GOT3 (cell line): ENCODE results near the gene MTUS2.

Experiments used
- DNase-seq: peaks from one replicate; lab custom pipeline; 2025; ENCODE audit warnings: mixed read lengths; lab: John Stamatoyannopoulos, UW

MTUS2 gene

DNA sequence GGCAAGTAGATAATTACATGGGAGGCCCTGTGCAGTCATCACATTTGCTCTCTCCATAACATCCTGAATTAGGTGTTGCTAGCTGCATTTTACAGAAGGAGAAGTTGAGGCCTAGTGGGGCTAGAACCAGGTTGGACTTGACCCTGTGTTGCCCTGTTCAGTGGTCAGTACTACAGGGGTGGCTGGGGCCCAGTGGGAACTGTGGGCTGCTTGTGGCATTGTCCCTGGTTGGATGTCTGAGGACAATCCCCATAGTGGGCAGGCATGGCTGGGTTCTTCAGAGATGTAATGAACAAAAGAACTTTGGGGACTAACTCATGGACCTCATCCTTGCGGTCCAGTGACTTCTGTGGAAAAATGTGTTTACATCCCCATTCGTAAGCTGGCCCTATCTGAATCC lies 38.9 kb downstream of the MTUS2 start:
- DNase-seq = no peak

DNA sequence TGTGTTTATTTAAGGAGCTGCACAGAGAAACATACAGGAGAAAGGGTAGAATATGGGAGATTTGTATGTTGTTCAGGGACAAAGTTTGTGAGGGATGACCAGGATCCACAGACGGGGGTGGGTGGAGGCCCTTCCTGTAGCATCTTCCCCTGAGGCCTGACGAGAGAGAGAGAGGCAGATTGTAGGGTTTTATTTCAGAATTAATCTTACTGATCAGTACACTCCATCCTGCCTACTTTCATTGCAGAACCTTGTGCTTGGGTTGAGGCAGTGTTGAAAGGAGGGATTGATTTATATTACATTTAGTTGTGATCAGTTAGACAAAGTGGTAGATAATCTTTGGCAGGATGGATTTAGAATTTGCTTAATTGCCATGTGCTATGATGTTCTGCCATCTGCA lies 39.6 kb downstream of the MTUS2 start:
- DNase-seq = no peak

DNA sequence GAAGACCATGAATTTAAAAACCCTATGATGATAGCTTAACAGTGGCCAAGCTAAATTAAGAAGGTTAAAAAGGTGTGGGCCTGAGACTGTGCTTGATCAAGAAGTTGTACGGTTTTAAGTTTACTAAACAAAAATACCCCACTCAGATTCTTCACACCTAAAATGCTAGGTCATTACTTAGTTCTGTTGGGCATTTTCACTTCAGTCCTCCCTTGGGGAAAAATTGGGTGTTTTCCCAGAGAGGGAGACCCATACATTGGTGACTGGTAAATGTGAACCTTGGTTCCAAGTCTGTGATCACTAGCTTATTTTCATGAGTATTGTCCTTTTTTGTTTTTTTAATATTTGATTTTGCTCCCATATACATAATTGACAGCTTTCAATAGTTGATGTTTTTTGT lies 44.4 kb downstream of the MTUS2 start:
- DNase-seq = no peak

DNA sequence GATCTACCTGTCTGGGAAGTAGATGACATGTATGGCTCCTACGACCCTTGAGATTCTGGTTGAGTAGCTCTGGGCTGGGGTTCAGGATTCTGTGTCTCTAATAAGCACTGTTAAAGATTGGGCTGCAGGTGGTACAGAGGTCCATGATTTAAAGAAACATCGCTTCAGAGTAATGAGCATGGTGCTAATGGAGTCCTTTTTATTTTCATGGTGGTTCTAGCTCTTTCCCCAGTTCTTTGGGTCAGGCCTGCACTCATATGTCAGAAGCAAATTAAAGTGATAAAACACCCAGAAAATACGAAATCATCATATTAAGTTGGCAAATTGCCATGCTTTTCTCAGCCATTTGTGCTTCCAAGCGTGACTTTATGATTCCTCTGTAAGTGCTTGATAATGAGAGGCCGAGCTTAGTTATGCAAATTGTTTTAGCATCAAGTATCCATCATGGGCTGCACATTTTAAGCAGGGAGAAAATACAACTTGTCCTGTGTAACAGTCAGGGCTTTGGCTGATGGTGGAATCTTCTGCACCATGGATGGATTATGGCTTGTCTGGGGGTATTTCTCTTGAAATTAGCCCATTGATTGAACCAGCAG lies 45.1 kb downstream of the MTUS2 start:
- DNase-seq = no peak

DNA sequence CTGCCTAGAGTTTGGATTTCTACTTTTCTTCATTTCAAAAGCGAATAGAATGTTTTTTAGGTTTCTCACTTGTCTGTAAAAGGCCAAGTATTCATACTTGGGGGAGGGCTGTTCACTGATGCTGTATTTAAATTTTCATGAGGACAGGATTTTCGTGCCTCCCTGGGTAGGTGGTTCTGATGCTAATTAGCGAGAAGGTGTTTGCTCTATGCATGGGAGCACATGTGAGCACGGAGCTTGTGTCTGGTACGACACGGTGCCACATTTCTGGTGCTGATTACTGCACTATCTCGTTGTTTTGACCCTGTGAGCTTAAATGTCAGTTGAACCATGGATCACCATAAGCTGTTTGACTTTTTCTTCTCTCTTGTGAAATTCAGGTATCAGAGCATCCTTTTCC lies 45.8 kb downstream of the MTUS2 start:
- DNase-seq = no peak

DNA sequence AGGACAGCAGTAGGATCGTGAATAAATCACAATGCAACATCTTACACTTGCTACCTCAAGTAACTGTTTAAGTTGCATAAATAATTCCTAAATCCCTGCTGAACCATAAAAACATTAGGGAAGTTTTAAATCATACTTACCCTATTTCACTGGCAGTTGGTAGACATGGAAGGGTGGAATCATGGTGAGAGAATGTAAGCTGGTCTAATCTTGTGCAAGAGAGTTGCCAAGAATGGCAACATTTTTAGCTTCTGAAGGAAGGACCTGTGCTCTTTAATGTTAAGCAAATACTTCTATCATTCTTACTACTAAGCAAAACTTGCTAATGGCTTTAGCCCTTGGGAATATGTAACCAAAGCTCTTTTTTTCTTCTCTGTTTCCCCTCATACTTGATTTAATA lies 46.8 kb downstream of the MTUS2 start:
- DNase-seq = no peak

DNA sequence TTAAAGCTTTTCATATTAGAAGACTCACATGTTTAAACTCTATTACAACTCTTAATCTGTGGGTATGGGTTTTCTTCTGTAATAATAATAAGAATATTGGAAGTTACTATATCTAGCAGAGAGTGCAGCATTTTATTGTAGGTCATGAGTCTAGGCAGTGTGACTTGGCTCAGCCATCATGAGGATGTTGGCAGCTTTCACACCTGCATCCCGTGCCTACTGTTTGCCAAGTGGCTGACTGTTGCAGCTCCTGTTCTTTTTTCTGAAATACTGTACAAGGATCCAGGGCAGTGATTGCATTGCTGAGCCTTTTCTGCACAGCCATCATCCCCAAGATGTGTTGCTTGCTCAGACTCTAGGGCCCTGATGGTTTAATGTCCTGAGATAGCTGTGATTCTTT lies 47.4 kb downstream of the MTUS2 start:
- no peak for DNase-seq

DNA sequence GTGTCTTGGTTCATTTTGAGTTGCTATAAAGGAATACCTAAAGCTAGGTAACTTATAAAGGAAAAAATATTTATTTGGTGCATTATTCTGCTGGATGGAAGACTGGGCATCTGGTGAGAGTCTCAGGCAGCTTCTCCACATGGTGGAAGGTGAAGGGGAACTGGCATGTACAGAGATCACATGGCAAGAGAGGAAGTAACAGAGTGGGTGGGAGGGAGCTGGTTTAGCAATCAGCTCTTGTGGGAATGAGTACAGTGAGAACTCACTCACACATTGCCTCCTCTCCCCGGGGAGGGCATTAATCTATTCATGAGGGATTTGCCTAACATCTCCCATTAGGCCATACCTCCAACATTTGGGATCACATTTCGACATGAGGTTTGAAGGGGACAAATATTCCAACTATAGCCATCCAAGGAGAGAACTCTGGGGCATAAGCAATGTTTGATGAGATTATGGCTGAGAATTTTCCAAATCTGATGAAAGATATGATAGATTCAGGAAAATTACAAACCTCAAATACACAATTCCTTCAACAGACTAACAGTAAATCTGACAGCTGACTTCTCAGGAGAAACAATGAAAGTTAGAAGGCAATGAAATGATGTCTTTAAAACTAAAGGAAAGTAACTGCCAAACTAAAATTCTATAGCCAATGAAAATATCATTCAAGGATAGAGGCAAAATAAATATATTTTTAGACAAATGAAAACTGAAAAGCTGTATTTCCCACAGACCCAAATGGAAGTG lies 52.5 kb downstream of the MTUS2 start:
- no peak for DNase-seq

DNA sequence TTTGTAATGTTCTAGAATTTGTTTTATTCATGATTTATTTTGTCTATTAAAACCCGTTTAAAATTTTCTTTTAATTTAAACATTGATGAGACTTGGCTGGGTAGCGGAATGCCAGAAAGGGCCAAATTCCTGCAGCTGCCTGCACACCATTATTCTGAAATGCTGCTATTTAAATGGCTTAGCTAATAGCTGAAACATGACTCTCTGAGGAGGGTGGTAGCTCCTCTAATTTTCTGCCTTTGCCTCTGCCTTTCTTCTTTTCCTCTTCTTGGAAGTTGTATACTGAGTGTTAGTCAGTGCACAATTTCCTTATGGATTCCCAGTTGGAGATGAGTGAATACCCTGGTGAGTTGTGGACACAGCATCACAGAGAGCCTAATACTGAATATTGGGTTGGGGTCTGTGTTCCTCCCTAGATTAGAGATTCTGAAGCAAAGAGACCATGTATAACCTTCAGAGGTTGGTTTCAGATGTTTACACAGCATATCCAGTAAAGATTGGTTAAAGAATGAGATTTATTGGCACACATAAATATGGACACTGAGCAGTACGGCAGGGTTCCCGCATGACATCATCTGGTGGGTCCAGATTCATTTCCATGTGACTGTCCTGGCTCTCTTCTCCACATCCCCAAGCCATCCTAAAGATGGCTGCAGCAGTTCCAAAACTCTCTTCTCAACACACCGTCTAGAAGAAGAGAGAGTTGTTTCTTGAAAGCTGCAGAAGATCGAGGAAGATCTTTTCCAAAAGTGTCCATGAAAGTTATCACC lies 55.9 kb downstream of the MTUS2 start:
- no peak for DNase-seq

DNA sequence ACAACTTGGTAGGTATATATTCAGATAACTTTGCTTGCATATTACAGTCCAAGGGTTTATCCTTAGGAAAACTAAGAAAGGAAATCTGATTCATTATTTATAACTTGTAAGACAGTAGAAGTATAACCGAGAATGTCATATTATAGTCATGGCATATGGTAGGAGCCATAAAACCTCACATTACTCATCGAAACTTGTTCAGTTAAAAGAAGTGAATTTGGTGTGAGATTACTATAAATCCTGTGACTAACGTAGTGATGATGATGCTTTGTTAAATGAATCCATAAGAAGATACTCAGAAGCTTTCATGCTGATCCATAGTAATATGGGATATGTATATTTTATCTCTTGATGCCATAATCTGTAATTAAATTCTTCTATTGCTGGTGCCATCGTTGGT lies 57.3 kb downstream of the MTUS2 start:
- no peak for DNase-seq

DNA sequence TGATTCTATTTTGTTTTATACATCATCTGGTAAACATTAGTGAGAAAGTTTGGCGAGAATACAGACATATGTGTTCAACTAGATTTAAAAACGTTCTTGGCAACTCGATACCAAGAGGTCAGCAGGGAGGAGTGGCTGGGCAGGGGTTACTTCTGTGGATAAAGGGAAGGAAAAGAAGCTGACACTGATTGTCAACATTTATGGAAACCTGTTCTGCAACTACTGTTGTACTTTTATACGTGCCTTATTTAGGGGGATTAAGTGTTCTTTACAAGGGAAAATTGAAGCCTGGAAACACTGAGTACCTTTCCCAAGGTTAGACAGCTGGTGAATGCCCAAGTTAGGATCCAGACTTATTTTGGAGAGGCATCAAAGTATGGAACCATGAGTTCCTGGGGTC lies 65.0 kb downstream of the MTUS2 start:
- no peak for DNase-seq

DNA sequence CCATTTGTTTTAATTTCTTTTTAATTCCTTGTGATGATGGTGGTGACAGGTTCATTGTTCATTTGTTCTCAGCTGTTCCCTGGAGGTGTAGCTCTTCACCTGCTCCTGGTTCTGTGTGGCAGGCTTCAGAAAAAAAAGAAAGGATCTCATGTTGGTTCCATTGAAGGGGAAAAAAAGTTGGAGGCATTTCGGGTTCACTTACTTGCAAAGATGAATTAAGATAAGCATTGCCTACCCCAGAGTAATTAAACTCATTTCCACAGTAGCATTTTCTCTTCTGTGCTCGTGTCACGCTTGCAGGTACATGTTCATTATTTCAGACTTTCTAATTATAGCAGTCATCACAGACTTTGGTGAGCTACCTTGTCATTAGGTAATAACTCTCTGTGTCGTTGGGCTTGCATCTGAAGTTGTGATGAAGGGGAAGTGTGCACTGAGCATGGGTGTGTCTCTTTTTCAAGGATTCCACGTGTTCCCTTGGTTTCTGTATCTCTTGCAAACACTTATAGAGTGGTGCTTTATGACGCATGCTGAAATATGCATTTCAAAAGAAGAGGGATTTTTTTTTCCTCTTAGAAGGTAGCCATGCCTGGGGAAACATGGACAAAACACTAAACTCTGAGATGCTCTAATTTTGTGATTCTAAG lies 69.1 kb downstream of the MTUS2 start:
- DNase-seq = no peak

DNA sequence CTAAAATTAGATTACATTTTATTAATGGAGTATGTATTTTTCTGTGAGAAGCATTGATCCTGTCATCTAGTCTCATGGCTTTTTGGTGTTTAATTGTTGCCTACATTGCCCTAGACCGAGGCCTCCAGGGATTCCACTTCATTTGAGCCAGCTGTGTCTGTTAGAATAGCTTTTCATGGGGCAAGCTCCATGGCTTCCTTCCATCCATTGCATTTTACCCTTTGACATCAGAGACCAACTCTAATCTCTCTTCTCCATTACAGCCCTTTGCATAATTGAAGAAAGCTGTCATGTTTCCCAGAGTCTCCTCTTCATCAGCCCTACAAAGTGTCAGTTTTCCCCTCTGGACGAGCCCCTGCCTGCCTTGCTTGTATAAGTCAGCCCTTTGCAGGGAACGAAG lies 70.6 kb downstream of the MTUS2 start:
- no peak for DNase-seq

DNA sequence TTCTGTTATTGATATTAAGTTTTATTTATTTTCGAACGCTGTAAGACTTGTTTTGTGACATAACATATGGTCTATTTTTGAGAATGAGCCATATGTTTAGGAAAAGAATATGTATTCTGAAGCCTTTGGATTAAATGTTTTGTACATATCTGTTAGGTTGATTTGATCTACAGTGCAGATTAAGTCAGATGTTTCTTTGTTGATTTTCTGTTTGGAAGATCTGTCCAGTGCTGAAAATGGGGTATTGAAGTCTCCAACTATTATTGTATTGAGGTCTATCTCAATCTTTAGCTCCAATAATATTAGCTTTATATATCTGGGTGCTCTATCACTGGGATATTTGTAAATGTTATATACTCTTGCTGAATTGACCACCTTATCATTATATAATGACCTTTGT lies 97.9 kb downstream of the MTUS2 start:
- no peak for DNase-seq

DNA sequence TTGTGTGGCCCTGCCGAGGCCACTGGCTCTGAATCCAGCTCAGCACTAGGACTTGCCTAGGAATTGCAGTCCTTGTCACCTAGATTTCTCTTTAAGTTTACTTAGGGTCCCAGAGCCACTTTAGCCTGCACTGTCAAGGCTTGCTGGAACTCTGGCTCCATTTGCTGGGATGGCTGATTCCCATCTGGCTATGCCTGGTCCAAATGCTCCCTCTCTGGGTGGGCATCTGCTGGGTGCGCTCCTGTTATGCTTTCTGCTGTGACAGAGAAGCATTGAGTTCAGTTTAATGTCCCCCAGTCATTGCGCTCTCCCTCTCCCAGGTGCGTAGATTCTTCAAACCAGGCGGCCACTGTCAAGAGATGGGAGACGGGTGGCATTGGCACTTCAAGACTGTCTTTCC lies 102.2 kb downstream of the MTUS2 start:
- DNase-seq = no peak

DNA sequence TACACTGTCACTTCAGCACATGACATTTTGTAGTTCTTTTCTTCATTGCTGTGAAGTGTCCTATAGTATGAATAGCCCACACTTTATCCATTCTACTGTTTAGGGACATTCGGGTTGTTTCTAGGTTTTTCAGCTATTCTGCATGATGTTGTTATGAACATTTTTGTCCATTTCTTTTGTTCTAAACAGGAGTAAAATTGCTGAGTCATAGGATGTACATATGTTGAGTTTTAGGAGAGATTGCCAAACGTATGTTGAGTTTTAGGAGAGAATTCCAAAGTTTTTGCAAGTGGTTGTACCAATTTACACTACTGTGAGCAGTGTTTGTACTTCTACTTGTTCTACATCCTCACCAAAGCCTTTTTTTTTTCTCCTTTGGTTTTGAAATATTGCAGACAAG lies 115.0 kb downstream of the MTUS2 start:
- DNase-seq = no peak

DNA sequence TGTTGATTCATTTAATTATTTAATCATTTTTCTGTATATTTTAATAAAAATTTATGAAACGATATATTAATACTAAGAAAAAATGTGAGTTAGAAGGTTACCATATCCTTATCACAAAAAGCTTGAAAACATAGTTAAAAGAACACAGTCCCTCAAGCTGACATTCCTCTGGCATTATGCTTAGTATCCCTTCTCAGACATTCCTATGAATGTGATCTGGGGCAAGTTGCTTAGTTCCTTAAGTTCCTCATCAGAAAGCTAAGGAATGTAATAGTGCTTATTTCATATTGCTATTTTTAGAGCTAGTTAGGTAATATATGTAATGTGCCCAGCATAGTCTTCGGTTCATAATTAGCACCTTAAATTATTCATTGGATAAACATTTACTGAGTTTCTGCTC lies 122.8 kb downstream of the MTUS2 start:
- DNase-seq = no peak

DNA sequence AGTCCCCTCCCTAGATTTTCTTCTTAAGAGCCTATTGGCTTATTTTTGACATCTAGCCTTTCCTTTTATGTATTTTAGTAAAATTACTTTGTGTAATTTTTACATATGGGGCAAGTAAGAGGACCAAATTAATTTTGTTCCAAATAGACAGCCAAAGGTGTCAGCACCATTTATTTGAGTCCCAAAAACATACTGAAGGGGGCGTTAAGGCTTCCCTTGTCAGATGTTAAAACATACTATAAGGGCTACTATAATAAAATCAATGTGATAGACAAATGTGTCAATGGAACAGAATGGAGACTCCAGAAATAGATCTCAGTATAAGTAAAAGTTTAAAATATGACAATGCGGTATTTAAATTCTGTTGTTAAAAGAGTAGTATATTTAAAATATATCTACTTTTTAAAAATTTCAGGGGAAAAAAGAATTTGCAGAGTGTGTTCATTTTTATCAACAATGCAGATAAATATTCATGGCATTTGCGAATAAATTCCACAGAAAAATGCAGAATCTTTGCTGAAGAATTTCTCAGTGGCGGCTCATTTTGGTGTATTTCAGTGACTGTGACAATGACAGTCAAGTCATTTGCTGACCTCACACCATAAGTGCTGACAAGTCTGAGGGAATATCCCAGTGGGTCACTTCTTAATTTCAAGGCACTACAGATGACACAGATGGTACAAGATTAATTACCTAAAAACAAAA lies 133.7 kb downstream of the MTUS2 start:
- DNase-seq = no peak

DNA sequence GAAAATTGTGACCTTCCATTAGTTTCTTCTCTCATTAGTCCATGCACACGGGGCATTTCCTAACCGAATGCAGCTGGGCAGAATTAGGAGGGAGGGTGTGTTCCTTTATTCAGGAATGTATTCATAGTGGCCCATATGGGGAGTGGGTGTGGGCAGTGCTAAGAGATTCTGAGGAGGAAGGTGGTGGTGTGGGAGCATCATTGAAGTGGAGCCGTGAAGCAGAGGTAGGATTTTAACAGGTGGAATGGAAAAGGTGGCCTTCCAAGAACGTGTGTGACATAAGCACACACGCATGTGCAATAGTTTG lies 134.2 kb downstream of the MTUS2 start:
- DNase-seq = no peak

DNA sequence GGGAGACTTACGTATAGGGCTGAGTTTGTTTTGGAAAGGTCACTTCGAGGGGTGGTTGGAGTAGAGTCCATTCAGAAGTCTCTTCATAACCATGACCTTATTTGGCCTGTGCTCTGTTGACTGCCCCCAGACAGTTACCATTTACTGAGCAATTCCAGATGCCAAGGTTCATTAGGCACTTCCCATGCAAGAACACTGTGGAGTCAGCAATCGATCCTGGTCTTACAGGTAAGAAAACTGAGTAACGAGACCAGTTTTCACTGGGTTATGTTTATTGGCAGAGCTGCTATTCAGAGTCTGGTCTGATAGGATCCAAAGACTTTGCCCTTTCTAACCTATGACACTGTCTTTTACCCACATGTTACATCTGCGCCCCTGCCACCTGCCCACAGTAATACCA lies 134.7 kb downstream of the MTUS2 start:
- no peak for DNase-seq

DNA sequence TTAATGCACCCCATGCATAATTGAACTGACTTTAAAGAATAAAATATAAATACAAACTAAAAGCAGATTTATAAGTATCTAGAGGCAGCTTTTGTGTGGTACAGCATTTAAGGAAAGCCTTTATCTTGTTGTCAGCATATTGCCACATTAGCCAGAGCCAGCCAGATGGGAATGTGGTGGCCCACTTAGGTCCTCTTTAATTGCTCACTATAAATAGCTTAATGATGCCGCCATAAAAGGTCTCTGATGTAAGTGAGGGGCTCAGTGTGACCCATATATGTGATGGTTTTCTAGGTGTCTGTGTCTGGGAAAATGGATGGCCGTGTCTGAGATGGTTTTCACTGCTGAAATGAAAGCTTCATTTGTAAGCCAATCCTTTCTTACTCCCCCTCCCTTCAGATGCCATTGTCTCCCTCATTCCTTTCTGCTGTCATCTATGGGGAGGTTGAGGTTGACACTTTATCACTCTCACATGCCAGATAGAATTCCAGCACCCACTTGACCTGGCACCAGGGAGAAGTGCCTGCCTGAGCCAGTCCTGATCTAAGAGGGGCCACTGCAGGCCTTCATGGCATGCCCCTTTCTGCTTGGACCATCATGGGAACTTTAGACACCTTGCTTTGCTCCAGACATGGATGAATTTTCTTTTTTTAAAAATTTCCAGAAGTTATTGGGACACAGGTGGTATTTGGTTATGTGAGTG lies 135.3 kb downstream of the MTUS2 start:
- DNase-seq = no peak

DNA sequence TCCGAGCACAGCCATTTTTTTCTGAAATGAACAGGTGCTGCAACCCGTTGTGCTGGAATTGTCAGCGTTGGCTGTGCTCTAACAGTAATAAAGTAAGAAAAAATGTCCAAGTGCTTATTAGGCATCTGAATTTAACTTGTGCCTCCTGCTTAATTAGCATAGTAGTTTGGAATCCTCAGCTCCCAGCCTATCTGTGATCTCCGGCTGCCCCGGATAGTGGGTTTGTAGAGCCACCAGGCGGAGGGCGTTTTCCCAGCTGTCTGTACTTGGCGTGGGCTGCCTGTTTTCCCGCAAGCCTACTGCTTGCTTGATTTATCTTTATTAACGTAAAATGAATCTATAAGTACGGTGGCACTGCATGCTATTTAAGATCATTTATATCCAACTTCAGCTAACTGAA lies 137.9 kb downstream of the MTUS2 start:
- no peak for DNase-seq
